Activated CD4-positive, alpha-beta T cell treated with anti-CD3 and anti-CD28 coated beads, Interleukin-2, amount 10 ng/mL, durations not matched to agents 7 days and 5 days (primary cell): Measurements from ENCODE around the gene PIGZ. TPM values are rescaled to one million over a fixed set of nuclear protein-coding genes. Genes with fewer than 3 reads are reported as not detected.

Experiments
- CTCF ChIA-PET: fragments of 350-600 bp; sonication (Branson Sonifier 250); formaldehyde crosslinking; loops from one replicate; lab custom pipeline; 2021; ENCODE audit warnings: antibody characterized with exemption; lab: Charles Lee
- POLR2A ChIA-PET: fragments of 350-600 bp; sonication (Branson Sonifier 250); formaldehyde crosslinking; loops from one replicate; lab custom pipeline; 2021; ENCODE audit warnings: antibody characterized with exemption; lab: Charles Lee
- DNase-seq: peaks from one replicate; pipeline ENCODE4 v3.0.0-alpha.2; 2020
- H3K27ac Mint-ChIP-seq: one replicate; pipeline ENCODE4 v1.8.0; 2021; ENCODE audit warnings: mild to moderate bottlenecking, moderate library complexity, mixed read lengths
- H3K27me3 Mint-ChIP-seq: one replicate; pipeline ENCODE4 v1.8.0; 2021; ENCODE audit warnings: mixed read lengths
- H3K36me3 Mint-ChIP-seq: one replicate; pipeline ENCODE4 v1.8.0; 2021; ENCODE audit warnings: low read depth, mixed read lengths
- H3K4me1 Mint-ChIP-seq: one replicate; pipeline ENCODE4 v1.8.0; 2021; ENCODE audit warnings: mixed read lengths
- H3K4me3 Mint-ChIP-seq: one replicate; pipeline ENCODE4 v1.8.0; 2021; ENCODE audit warnings: mild to moderate bottlenecking, moderate library complexity, mixed read lengths
- H3K9me3 Mint-ChIP-seq: one replicate; pipeline ENCODE4 v1.8.0; 2021; ENCODE audit warnings: mixed read lengths
- total RNA-seq, 2 experiments: library from RNA; stranded (reverse); gene quantifications; one replicate each; pipeline ENCODE4 v1.2.3, GENCODE V29; 2021

The PIGZ gene
- total RNA-seq, 2 experiments from 2014 or later, result 2.6 to 2.7 TPM

GRCh38 chr3:196997311-196997710 lies 28.7 kb upstream of the PIGZ start:
- Mint-ChIP-seq H3K9me3 (no peaks in the 10 kb centered on the region), H3K27me3 (no peaks in the 10 kb centered on the region), H3K4me3 (no peak overlapping the region), H3K27ac (no peak overlapping the region), H3K4me1 (peaks cover 2% of the 10 kb centered on the region), H3K36me3 (no peaks in the 10 kb centered on the region)
- no peak for DNase-seq
- POLR2A ChIA-PET, result no interaction called here
- CTCF ChIA-PET, result no interaction called here

- no peak for DNase-seq
- Mint-ChIP-seq H3K9me3 (no peaks in the 10 kb centered on the region), H3K4me3 (no peak overlapping the region), H3K27ac (no peak overlapping the region), H3K27me3 (no peaks in the 10 kb centered on the region), H3K36me3 (no peaks in the 10 kb centered on the region), H3K4me1 (peaks cover 1% of the 10 kb centered on the region)
- POLR2A ChIA-PET, result no interaction called here
- CTCF ChIA-PET, result interaction anchor here (0.8 kb wide), 1 partner anchor 31 kb away, joined by 3 read pairs; no protein-coding TSS in a partner anchor
Observed at GRCh38 chr3:196996454-196997265, 28.0 kb upstream of the PIGZ start.

GRCh38 chr3:196995646-196996355 lies 27.2 kb upstream of the PIGZ start:
- H3K4me1 Mint-ChIP-seq, result no peaks in the 10 kb centered on the region
- H3K4me3 Mint-ChIP-seq, result no peak overlapping the region
- H3K27me3 Mint-ChIP-seq, result no peaks in the 10 kb centered on the region
- ChIA-PET CTCF (interaction anchor here (0.7 to 0.8 kb wide), 2 partner anchors 29 to 32 kb away, joined by 3 read pairs; no protein-coding TSS in a partner anchor), POLR2A (no interaction called here)
- no peak overlapping the region for H3K27ac Mint-ChIP-seq
- H3K9me3 Mint-ChIP-seq, result no peaks in the 10 kb centered on the region
- DNase-seq, result no peak
- H3K36me3 Mint-ChIP-seq, result no peaks in the 10 kb centered on the region

- POLR2A ChIA-PET, result no interaction called here
- CTCF ChIA-PET, result no interaction called here
Observed at GRCh38 chr3:196995027-196995426, 26.4 kb upstream of the PIGZ start.

GRCh38 chr3:196994056-196994455 lies 25.4 kb upstream of the PIGZ start:
- CTCF ChIA-PET, result interaction anchor here (1.1 to 1.3 kb wide), 2 partner anchors 16 to 36 kb away, joined by 3 to 4 read pairs; no protein-coding TSS in a partner anchor
- POLR2A ChIA-PET, result no interaction called here

More at GRCh38 chr3:196995027-196995426, 26.4 kb upstream of the PIGZ start:
- Mint-ChIP-seq H3K9me3 (no peaks in the 10 kb centered on the region), H3K4me1 (no peaks in the 10 kb centered on the region), H3K27ac (no peak overlapping the region), H3K36me3 (no peaks in the 10 kb centered on the region), H3K4me3 (no peak overlapping the region), H3K27me3 (no peaks in the 10 kb centered on the region)
- no peak for DNase-seq

GRCh38 chr3:196992461-196993065 lies 23.9 kb upstream of the PIGZ start:
- H3K27ac Mint-ChIP-seq, result no peak overlapping the region
- POLR2A ChIA-PET, result no interaction called here
- H3K27me3 Mint-ChIP-seq, result no peaks in the 10 kb centered on the region
- H3K4me3 Mint-ChIP-seq, result no peak overlapping the region
- no peaks in the 10 kb centered on the region for H3K4me1 Mint-ChIP-seq
- H3K36me3 Mint-ChIP-seq, result no peaks in the 10 kb centered on the region
- DNase-seq, result no peak
- CTCF ChIA-PET, result interaction anchor here (0.9 to 1.1 kb wide), 2 partner anchors 11 to 38 kb away, joined by 3 read pairs; no protein-coding TSS in a partner anchor
- no peaks in the 10 kb centered on the region for H3K9me3 Mint-ChIP-seq

More at GRCh38 chr3:196994056-196994455, 25.4 kb upstream of the PIGZ start:
- Mint-ChIP-seq H3K27ac (no peak overlapping the region), H3K4me3 (no peak overlapping the region), H3K4me1 (no peaks in the 10 kb centered on the region), H3K36me3 (no peaks in the 10 kb centered on the region), H3K9me3 (no peaks in the 10 kb centered on the region), H3K27me3 (no peaks in the 10 kb centered on the region)
- no peak for DNase-seq

- no peak for DNase-seq
- Mint-ChIP-seq H3K27ac (no peak overlapping the region), H3K9me3 (no peaks in the 10 kb centered on the region), H3K36me3 (no peaks in the 10 kb centered on the region), H3K27me3 (no peaks in the 10 kb centered on the region), H3K4me1 (no peaks in the 10 kb centered on the region), H3K4me3 (no peak overlapping the region)
- POLR2A ChIA-PET, result no interaction called here
- CTCF ChIA-PET, result no interaction called here
Observed at GRCh38 chr3:196991581-196992460, 23.2 kb upstream of the PIGZ start.

GRCh38 chr3:196990601-196991007 lies 22.0 kb upstream of the PIGZ start:
- Mint-ChIP-seq H3K27me3 (no peaks in the 10 kb centered on the region), H3K4me1 (no peaks in the 10 kb centered on the region), H3K36me3 (no peaks in the 10 kb centered on the region), H3K27ac (no peak overlapping the region), H3K4me3 (no peak overlapping the region), H3K9me3 (no peaks in the 10 kb centered on the region)
- ChIA-PET POLR2A (no interaction called here), CTCF (interaction anchor here (0.6 kb wide), 1 partner anchor 524 kb away, joined by 3 read pairs; no protein-coding TSS in a partner anchor)
- no peak for DNase-seq

DNA sequence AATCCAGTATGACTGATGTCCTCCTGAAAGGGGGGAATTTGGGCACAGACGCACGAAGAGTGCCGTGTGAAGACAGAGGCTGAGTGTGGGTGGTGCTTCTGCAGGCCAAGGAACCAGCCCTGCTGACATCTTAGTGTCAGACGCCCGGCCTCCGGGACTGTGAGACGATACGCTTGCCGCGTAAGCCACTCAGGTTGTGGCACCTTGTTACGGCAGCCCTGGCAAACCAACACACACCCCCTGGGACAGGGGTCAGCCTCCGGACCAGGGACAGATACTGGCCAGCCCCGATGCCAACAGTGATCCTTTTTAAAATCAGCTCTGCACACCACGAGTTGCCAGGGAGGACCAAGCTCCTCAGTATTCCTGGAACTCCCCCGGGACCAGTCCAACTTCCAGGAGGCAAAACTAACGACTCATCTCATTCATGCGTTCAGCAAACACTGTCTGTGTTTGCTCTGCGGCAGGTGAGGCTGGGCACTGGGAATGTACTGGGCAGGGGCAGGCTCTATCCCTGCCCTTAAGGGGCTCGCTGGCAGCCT lies 21.2 kb upstream of the PIGZ start:
- H3K9me3 Mint-ChIP-seq, result no peaks in the 10 kb centered on the region
- DNase-seq, result no peak
- ChIA-PET POLR2A (no interaction called here), CTCF (interaction anchor here (1.0 kb wide), 1 partner anchor 11 kb away, joined by 3 read pairs; no protein-coding TSS in a partner anchor)
- H3K27me3 Mint-ChIP-seq, result no peaks in the 10 kb centered on the region
- no peaks in the 10 kb centered on the region for H3K4me1 Mint-ChIP-seq
- no peaks in the 10 kb centered on the region for H3K36me3 Mint-ChIP-seq
- no peak overlapping the region for H3K4me3 Mint-ChIP-seq
- no peak overlapping the region for H3K27ac Mint-ChIP-seq

GRCh38 chr3:196988241-196989029 lies 19.8 kb upstream of the PIGZ start:
- peaks cover 2% of the 10 kb centered on the region for H3K9me3 Mint-ChIP-seq
- H3K4me3 Mint-ChIP-seq, result no peak overlapping the region
- H3K27me3 Mint-ChIP-seq, result peaks cover 11% of the 10 kb centered on the region
- DNase-seq, result no peak
- no peaks in the 10 kb centered on the region for H3K4me1 Mint-ChIP-seq
- no peak overlapping the region for H3K27ac Mint-ChIP-seq
- no peaks in the 10 kb centered on the region for H3K36me3 Mint-ChIP-seq
- ChIA-PET POLR2A (no interaction called here), CTCF (interaction anchor here (0.6 to 1.0 kb wide), 2 partner anchors 10 to 373 kb away, joined by 3 read pairs; no protein-coding TSS in a partner anchor)

- no peak for DNase-seq
- Mint-ChIP-seq H3K27ac (no peak overlapping the region), H3K27me3 (peaks cover 16% of the 10 kb centered on the region), H3K36me3 (peaks cover 2% of the 10 kb centered on the region), H3K9me3 (peaks cover 7% of the 10 kb centered on the region), H3K4me3 (no peak overlapping the region), H3K4me1 (no peaks in the 10 kb centered on the region)
- CTCF ChIA-PET, result no interaction called here
- POLR2A ChIA-PET, result no interaction called here
Observed at GRCh38 chr3:196987022-196987421, 18.4 kb upstream of the PIGZ start.
